OCI-LY7 (cell line): ENCODE results near the gene CLCN2. TPM values are rescaled to one million over a fixed set of nuclear protein-coding genes. Genes with fewer than 3 reads are reported as not detected.

ENCODE experiments used
- BruUV-seq: library from RNA; stranded (reverse); fragments of 400-500 nt; replicated peaks from 2 replicates; lab custom pipeline; 2021; lab: Mats Ljungman, UMichigan
- CTCF ChIA-PET: fragments of 300-600 bp; sonication (Branson Sonifier 250); formaldehyde crosslinking; loops from one replicate; lab custom pipeline; 2022; ENCODE audit warnings: antibody characterized with exemption; ENCODE audit not compliant: unreplicated experiment; lab: Charles Lee
- POLR2A ChIA-PET: fragments of 300-600 bp; sonication (Branson Sonifier 250); formaldehyde crosslinking; loops from one replicate; lab custom pipeline; 2022; ENCODE audit warnings: antibody characterized with exemption; lab: Charles Lee
- DNase-seq: peaks from one replicate; pipeline ENCODE4 v3.0.0-alpha.2; 2015; ENCODE audit warnings: low spot score
- H2AFZ ChIP-seq: fragments of 200-600 bp; sonication (generic), shearing (Covaris generic); 2 replicates; pipeline ENCODE4 v1.6.1; 2014; ENCODE audit warnings: mild to moderate bottlenecking, antibody characterized with exemption, low read length, moderate library complexity
- H3K27ac ChIP-seq: fragments of 200-600 bp; sonication (generic); 2 replicates; pipeline ENCODE4 v1.5.1; 2014; ENCODE audit warnings: mixed run types, low read depth, mild to moderate bottlenecking, moderate library complexity, low read length, inconsistent platforms; ENCODE audit not compliant: poor library complexity, severe bottlenecking
- H3K36me3 ChIP-seq: fragments of 200-600 bp; sonication (generic); 2 replicates; pipeline ENCODE4 v1.6.1; 2014; ENCODE audit warnings: mild to moderate bottlenecking, antibody characterized with exemption, low read length, moderate library complexity, mixed read lengths; ENCODE audit not compliant: insufficient read depth
- H3K4me1 ChIP-seq: fragments of 200-600 bp; sonication (generic); 2 replicates; pipeline ENCODE4 v1.5.1; 2014; ENCODE audit warnings: mild to moderate bottlenecking, low read length; ENCODE audit not compliant: insufficient read depth, poor library complexity, severe bottlenecking
- H3K4me2 ChIP-seq: fragments of 200-600 bp; sonication (generic); 2 replicates; pipeline ENCODE4 v1.6.1; 2014; ENCODE audit warnings: mild to moderate bottlenecking, low read length
- H3K4me3 ChIP-seq: fragments of 200-600 bp; sonication (generic); 2 replicates; pipeline ENCODE4 v1.5.1; 2014; ENCODE audit warnings: mild to moderate bottlenecking, low read depth, low read length; ENCODE audit not compliant: poor library complexity, severe bottlenecking
- H3K79me2 ChIP-seq: fragments of 200-600 bp; sonication (generic); 2 replicates; pipeline ENCODE4 v1.6.1; 2016; ENCODE audit warnings: low read depth, mild to moderate bottlenecking, low read length, moderate library complexity, mixed read lengths; ENCODE audit not compliant: insufficient read depth
- H3K9me2 ChIP-seq: fragments of 200-600 bp; sonication (generic); 2 replicates; pipeline ENCODE4 v1.6.1; 2016; ENCODE audit warnings: mild to moderate bottlenecking, low read length, mixed read lengths; ENCODE audit not compliant: insufficient read depth
- H3K9me3 ChIP-seq: fragments of 200-600 bp; sonication (generic); 2 replicates; pipeline ENCODE4 v1.6.1; 2014; ENCODE audit warnings: mild to moderate bottlenecking, mixed run types, low read length, mixed read lengths
- H4K20me1 ChIP-seq: fragments of 200-600 bp; sonication (generic); 2 replicates; pipeline ENCODE4 v1.6.1; 2014; ENCODE audit warnings: mild to moderate bottlenecking, antibody characterized with exemption, low read length, moderate library complexity, mixed read lengths; ENCODE audit not compliant: insufficient read depth
- EZH2phosphoT487 ChIP-seq: fragments of 200-600 bp; sonication (generic); IDR thresholded peaks from 2 replicates; pipeline ENCODE4 v1.6.1; 2018; ENCODE audit warnings: low read depth, borderline replicate concordance, mild to moderate bottlenecking, mixed run types, antibody characterized with exemption, low read length, moderate library complexity, mixed read lengths
- intact Hi-C: fragments of 100-400 bp; cut with micrococcal nuclease; formaldehyde crosslinking; loops from one replicate; pipeline ENCODE4 v1.10.0; 2022; ENCODE audit not compliant: unreplicated experiment
- total RNA-seq, 2 experiments: library from RNA; depleted of rRNA in 1 of 2; stranded (reverse); fragments of >200 nt in 1 of 2; shearing (Covaris generic) in 1 of 2; gene quantifications; 2 replicates each; pipeline ENCODE4 v1.2.3, GENCODE V29; 2014 to 2022
- TF ChIP-seq, protein P1 (sequence below): fragments of 200-600 bp; sonication (generic); conservative IDR thresholded peaks from 2 replicates; pipeline ENCODE4 v1.5.1; 2014; ENCODE audit warnings: mild to moderate bottlenecking, antibody characterized with exemption, low read length, moderate library complexity, mixed read lengths

CLCN2 gene
- total RNA-seq, 2 experiments from 2014 or later: 4.2 to 15.0 TPM

DNA sequence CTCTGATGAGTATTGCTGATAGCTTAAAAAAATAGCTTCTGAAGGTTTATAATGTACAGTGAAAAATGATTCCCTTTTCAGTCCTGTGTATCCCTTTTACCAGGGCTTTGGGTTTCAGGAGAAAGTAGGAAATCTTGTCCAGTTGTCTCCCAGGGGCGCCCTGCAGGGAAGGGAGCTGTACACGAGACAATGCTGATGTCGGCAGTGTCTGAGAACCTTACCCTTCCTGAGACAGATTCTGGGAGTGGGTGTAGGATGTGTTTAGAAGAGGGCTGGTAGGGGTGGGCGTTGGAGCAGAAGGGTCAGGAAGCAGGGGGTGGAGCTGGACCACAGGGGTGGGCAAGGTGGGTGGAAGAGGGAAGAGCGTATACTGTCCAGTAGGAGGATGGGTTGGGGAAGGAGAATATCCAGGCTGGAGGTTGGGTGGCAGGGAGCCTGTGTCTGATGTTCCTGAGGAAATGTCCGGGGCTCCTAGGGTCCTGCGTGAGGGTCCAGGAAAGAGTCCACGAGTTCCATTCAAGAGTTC, 11.0 kb upstream of the CLCN2 start:
- H3K4me3 ChIP-seq: no peak overlapping the region
- H3K4me1 ChIP-seq: peaks cover 10% of the 10 kb centered on the region
- H3K36me3 ChIP-seq: peaks cover 26% of the 10 kb centered on the region
- H3K27ac ChIP-seq: no peak overlapping the region
- TF ChIP-seq, protein P1, sequence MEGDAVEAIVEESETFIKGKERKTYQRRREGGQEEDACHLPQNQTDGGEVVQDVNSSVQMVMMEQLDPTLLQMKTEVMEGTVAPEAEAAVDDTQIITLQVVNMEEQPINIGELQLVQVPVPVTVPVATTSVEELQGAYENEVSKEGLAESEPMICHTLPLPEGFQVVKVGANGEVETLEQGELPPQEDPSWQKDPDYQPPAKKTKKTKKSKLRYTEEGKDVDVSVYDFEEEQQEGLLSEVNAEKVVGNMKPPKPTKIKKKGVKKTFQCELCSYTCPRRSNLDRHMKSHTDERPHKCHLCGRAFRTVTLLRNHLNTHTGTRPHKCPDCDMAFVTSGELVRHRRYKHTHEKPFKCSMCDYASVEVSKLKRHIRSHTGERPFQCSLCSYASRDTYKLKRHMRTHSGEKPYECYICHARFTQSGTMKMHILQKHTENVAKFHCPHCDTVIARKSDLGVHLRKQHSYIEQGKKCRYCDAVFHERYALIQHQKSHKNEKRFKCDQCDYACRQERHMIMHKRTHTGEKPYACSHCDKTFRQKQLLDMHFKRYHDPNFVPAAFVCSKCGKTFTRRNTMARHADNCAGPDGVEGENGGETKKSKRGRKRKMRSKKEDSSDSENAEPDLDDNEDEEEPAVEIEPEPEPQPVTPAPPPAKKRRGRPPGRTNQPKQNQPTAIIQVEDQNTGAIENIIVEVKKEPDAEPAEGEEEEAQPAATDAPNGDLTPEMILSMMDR: no peak
- TF ChIP-seq EZH2phosphoT487: no peak
- no peaks in the 10 kb centered on the region for H3K9me3 ChIP-seq
- no peak overlapping the region for H2AFZ ChIP-seq
- H4K20me1 ChIP-seq: no peaks in the 10 kb centered on the region
- no peaks in the 10 kb centered on the region for H3K9me2 ChIP-seq
- intact Hi-C loops: no loop called here
- H3K79me2 ChIP-seq: no peaks in the 10 kb centered on the region
- no TSS peak for BruUV-seq
- DNase-seq: no peak
- ChIA-PET POLR2A (no interaction called here), CTCF (interaction anchor here (1.2 to 2.0 kb wide), 2 partner anchors 142 to 169 kb away, joined by 4 to 9 read pairs; no protein-coding TSS in a partner anchor)
- no peak overlapping the region for H3K4me2 ChIP-seq

DNA sequence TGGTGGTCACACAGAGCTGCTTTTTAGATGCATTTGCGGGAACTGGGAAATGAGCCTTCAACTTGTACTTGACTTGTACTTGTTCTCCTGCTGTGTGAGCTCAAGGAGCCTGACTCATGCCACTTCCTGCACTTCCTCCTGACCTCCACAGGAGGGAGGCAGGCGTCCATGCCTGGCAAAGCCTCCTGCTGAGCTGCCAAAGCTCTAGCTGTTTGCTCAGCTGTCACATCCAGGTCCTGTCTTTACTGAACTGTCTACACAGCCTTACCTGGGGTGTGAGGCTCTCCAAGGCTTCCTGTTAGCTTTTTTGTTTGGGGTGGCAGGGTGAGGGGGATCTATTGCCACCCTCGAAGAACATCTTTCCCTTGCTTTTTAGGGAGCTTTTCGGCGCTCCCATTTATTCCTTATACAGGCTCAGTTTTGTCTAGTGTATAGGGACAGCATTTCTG, 10.2 kb upstream of the CLCN2 start:
- no peak for TF ChIP-seq EZH2phosphoT487
- TF ChIP-seq, protein P1: peak; percentile 87
- Histone ChIP-seq H3K36me3 (peaks cover 34% of the 10 kb centered on the region), H3K9me2 (no peaks in the 10 kb centered on the region), H3K4me1 (peaks cover 6% of the 10 kb centered on the region), H3K4me2 (no peak overlapping the region), H3K4me3 (no peak overlapping the region), H2AFZ (no peak overlapping the region), H3K9me3 (no peaks in the 10 kb centered on the region), H4K20me1 (no peaks in the 10 kb centered on the region), H3K79me2 (no peaks in the 10 kb centered on the region), H3K27ac (no peak overlapping the region)
- no TSS peak for BruUV-seq
- intact Hi-C loops: loop anchor here (2.0 kb wide), 2 partner anchors 141 to 173 kb away; no protein-coding TSS in a partner anchor
- ChIA-PET POLR2A (interaction anchor here (0.7 kb wide), 1 partner anchor 461 kb away, joined by 3 read pairs; no protein-coding TSS in a partner anchor), CTCF (interaction anchor here (0.5 to 2.0 kb wide), 6 partner anchors 10 to 171 kb away, joined by 4 to 9 read pairs (median 4); no protein-coding TSS in a partner anchor)
- peak; percentile 81 for DNase-seq
